ENCODE data around the gene CRY2. TPM values are rescaled to one million over a fixed set of nuclear protein-coding genes. Genes with fewer than 3 reads are reported as not detected.

CRY2 gene
- total and polyA plus RNA-seq, 2 of the 13 experiments (the other 11 are each of a cell fraction or from before 2014, with no cell fraction given): 10.1 to 12.2 TPM

GRCh38 chr11:45804761-45805304, 42.4 kb upstream of the CRY2 start, which contains the start of gene SLC35C1 (continued):
- TF ChIP-seq TERF1 (CRISPR knock-in tag; IDR thresholded peaks at IDR 0.05): no peak
- TF ChIP-seq ZNF143 (CRISPR knock-in tag; IDR thresholded peaks at IDR 0.05): no peak
- 0 out of 2 replicates have a peak, but pooled peaks have one; percentile 60 for TF ChIP-seq ZNF724P (CRISPR knock-in tag; IDR thresholded peaks at IDR 0.05; ENCODE audit: borderline replicate concordance)
- no peak for TF ChIP-seq KLF13 (CRISPR knock-in tag; IDR thresholded peaks at IDR 0.05)
- TF ChIP-seq ZNF709 (CRISPR knock-in tag; IDR thresholded peaks at IDR 0.05): no peak
- TF ChIP-seq SP2 (CRISPR knock-in tag; IDR thresholded peaks at IDR 0.05): peak; percentile 63
- no peak for TF ChIP-seq ZNF672 (CRISPR knock-in tag; IDR thresholded peaks at IDR 0.05)
- TF ChIP-seq ZNF691 (CRISPR knock-in tag; IDR thresholded peaks at IDR 0.05; ENCODE audit: borderline replicate concordance, low read depth): no peak
- no peak for TF ChIP-seq ZNF770 (CRISPR knock-in tag; IDR thresholded peaks at IDR 0.05)
- TF ChIP-seq RBAK (CRISPR knock-in tag; IDR thresholded peaks at IDR 0.05): no peak
- TF ChIP-seq JARID2 (CRISPR knock-in tag; IDR thresholded peaks at IDR 0.05; ENCODE audit: insufficient replicate concordance): no peak
- TF ChIP-seq ZNF883 (CRISPR knock-in tag; IDR thresholded peaks at IDR 0.05; ENCODE audit: not compliant biosample characterization): no peak
- TF ChIP-seq JUN (CRISPR knock-in tag; IDR thresholded peaks at IDR 0.05): no peak
- TF ChIP-seq ZNF713 (CRISPR knock-in tag; IDR thresholded peaks at IDR 0.05): no peak
- no peak for TF ChIP-seq ZNF235 (CRISPR knock-in tag; IDR thresholded peaks at IDR 0.05; ENCODE audit: borderline replicate concordance)
- no peak for TF ChIP-seq PRDM15 (CRISPR knock-in tag; IDR thresholded peaks at IDR 0.05)
- no peak for TF ChIP-seq ZNF382 (CRISPR knock-in tag; IDR thresholded peaks at IDR 0.05; ENCODE audit: borderline replicate concordance)
- no peak for TF ChIP-seq SALL1 (CRISPR knock-in tag; IDR thresholded peaks at IDR 0.05)
- no peak for TF ChIP-seq SMARCC2 (IDR thresholded peaks at IDR 0.05)
- no peak for TF ChIP-seq SP1 (IDR thresholded peaks at IDR 0.05)
- TF ChIP-seq SP1 (CRISPR knock-in tag; IDR thresholded peaks at IDR 0.05): peak; percentile 90
- no peak for TF ChIP-seq ZFP36L2 (CRISPR knock-in tag; IDR thresholded peaks at IDR 0.05)
- TF ChIP-seq AHR (CRISPR knock-in tag; IDR thresholded peaks at IDR 0.05): no peak
- no peak for TF ChIP-seq ZSCAN30 (CRISPR knock-in tag; IDR thresholded peaks at IDR 0.05)
- TF ChIP-seq TSC22D2 (CRISPR knock-in tag; IDR thresholded peaks at IDR 0.05; ENCODE audit: borderline replicate concordance): 0 out of 2 replicates have a peak, but pooled peaks have one; percentile 65

Measured in HepG2 (cell line).